GM19455 (cell line): Measurements from ENCODE around the gene POLR1B.
A peak's percentile ranks its signal among the peaks of the same experiment; 100 is the strongest.
"Not testable (repeated sequence)": the region's sequence is repeated elsewhere in the genome, so short reads cannot be mapped to it uniquely, and the experiment has no call there.

Experiments
- ATAC-seq: cut with Tn5 transposase; IDR thresholded peaks from one replicate; pipeline ENCODE4 v1.9.1; 2021; ENCODE audit not compliant: unreplicated experiment

Gene POLR1B, protein sequence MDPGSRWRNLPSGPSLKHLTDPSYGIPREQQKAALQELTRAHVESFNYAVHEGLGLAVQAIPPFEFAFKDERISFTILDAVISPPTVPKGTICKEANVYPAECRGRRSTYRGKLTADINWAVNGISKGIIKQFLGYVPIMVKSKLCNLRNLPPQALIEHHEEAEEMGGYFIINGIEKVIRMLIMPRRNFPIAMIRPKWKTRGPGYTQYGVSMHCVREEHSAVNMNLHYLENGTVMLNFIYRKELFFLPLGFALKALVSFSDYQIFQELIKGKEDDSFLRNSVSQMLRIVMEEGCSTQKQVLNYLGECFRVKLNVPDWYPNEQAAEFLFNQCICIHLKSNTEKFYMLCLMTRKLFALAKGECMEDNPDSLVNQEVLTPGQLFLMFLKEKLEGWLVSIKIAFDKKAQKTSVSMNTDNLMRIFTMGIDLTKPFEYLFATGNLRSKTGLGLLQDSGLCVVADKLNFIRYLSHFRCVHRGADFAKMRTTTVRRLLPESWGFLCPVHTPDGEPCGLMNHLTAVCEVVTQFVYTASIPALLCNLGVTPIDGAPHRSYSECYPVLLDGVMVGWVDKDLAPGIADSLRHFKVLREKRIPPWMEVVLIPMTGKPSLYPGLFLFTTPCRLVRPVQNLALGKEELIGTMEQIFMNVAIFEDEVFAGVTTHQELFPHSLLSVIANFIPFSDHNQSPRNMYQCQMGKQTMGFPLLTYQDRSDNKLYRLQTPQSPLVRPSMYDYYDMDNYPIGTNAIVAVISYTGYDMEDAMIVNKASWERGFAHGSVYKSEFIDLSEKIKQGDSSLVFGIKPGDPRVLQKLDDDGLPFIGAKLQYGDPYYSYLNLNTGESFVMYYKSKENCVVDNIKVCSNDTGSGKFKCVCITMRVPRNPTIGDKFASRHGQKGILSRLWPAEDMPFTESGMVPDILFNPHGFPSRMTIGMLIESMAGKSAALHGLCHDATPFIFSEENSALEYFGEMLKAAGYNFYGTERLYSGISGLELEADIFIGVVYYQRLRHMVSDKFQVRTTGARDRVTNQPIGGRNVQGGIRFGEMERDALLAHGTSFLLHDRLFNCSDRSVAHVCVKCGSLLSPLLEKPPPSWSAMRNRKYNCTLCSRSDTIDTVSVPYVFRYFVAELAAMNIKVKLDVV

DNA sequence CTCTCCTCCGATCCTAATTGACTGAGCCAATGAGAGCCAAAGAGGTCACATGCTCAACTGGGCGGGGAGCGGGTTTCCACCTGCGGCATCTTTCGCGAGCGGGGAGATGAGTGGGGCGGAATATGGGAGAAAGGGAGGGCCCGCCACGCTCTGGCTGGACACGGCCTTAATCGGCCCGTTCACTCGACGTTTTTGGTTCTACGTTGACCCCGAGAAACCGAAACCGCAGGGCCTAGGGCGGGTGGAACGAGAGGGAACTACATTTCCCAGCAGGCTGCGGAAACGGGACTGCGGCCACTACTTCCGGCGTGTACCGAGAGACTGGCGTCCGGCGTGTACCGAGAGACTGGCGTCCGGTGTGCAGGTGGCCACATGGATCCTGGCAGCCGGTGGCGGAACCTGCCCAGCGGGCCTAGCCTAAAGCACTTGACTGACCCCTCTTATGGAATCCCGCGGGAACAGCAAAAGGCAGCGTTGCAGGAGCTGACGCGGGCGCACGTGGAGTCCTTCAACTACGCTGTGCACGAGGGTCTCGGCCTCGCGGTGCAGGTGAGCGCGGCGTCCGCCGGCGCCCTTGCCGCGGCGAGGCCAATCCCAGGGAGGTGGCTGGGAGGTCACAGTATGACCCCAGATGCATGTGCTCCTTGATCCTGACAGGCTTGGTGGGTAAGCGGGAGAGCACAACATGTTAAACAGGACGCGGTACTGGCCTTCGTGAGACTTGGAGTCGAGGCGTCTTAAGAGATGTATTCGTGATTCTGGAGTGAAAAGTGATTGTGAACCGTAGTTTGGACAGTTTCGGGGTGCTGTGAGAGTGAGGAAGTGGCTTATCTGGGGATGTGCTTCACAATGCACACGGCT lies at the start of gene POLR1B:
Gene POLR1B (plus strand): TSS at position 343 of the 861 bp plus-strand sequence. CDS start 30 bp downstream, at position 373.
- ATAC-seq: peak; percentile 83

DNA sequence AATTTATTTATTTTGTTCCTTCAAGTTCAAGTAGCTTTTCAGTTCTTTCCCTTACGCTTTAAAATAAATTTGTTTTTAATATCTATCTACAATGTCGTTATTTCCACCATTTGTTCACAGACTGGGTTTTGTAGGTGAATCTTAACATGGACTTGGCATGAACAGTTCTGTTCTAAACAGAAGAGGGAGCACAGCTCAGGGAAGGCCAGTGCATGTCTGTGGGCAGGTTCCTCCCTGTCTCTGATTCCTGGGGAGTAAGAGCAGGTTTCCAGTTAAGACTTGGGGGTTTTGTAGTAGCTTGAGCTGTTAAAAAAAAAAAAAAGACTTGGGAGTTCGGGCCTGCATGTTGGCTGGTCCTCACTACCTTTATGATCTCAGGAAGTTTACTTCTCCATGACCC lies 49.2 kb upstream of the POLR1B start:
- no peak for ATAC-seq

DNA sequence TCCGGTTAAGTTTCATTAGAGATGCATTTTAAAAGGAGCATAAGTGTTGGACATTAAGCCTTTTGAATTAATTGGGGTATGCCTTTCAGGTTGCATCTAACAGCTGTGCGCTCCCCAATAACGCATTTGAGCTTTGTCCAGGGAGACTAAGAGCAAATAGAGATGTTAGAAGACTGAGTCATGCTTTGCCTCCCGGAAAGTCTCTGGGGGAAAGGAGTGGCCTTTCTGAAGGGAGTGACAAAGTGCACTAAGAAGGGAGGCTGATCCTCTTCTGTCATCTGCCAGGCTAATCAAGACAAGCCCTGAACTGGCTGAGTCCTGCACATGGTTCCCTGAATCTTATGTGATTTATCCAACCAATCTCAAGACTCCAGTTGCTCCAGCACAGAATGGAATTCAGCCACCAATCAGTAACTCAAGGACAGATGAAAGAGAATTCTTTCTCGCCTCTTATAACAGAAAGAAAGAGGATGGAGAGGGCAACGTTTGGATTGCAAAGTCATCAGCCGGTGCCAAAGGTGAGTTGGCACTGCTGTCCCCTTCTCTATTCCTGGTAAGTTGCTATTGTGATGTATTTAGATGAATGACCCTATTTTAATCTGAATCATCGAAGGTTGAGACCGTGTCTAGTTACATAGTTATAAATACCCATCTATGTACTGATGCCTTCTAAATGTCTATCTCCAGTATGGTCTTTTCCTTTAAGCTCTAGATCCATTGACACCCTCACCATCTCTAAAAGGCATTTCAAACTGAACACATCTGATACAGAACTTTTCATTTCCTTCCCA lies 48.2 kb upstream of the POLR1B start:
- no peak for ATAC-seq

DNA sequence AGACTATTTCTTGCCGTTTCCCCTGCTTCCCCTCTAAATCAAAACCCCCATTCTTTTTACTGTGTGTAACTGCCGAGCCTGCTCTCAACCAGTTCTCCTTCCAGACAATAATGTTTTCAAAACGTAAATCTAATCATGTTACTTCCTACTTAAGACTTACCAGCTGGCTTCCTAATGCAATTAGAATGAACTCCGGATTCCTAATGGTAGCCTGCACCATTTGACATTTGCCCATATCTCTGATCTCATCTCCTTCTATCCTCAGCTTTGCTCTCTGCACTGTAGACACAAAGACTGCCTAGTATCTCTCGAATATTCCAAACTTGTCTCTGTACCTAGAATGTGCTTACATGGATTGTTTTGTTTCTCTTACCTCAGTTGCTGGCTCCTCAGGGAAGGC lies 47.4 kb upstream of the POLR1B start:
- no peak for ATAC-seq

DNA sequence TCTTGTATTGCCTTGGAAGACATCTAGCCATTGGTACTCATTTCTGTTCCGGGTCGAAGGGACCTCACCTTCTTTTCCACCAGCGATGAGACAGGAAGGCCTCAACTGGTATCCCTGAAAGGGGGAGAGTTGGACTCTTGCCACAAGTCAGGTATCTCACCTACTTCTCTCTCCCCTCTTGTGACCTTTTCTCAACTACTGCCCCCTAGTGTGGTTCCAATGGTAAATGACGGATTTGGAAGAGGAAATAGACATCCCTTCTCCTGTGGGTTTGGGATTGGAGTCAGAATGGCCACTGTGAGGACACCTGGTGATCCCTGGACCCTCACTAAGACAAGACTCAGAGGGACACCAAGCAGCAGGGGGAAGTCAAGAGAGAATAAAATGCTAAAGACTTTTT lies 46.4 kb upstream of the POLR1B start:
- ATAC-seq: not testable (repeated sequence)

DNA sequence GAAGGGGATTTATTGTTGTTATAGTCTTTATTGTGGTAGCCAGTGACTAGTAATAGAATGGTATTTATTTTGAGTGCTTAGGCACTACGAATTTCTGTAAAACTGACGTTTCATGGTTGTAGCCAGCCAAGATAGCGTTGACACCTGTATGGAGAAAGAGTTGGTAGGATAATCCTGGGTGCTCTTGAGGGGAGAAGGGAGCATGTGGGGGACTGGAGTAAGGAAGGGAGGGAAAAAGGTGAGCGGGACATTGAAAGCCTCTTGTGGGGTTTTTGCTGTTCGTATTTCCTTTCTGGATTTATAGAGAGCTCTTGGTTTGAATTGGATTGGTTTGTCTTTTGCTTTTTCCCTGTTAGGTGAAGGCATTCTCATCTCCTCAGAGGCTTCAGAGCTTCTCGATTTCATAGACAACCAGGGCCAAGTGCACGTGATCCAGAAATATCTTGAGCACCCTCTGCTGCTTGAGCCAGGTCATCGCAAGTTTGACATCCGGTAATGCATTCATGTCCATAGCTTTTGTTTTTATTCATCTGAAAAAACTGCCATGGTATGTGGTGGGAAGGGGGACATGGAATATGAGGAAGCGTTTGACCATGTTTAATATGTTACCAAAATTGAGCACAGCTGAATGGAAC lies 41.3 kb upstream of the POLR1B start:
- not testable (repeated sequence) for ATAC-seq

DNA sequence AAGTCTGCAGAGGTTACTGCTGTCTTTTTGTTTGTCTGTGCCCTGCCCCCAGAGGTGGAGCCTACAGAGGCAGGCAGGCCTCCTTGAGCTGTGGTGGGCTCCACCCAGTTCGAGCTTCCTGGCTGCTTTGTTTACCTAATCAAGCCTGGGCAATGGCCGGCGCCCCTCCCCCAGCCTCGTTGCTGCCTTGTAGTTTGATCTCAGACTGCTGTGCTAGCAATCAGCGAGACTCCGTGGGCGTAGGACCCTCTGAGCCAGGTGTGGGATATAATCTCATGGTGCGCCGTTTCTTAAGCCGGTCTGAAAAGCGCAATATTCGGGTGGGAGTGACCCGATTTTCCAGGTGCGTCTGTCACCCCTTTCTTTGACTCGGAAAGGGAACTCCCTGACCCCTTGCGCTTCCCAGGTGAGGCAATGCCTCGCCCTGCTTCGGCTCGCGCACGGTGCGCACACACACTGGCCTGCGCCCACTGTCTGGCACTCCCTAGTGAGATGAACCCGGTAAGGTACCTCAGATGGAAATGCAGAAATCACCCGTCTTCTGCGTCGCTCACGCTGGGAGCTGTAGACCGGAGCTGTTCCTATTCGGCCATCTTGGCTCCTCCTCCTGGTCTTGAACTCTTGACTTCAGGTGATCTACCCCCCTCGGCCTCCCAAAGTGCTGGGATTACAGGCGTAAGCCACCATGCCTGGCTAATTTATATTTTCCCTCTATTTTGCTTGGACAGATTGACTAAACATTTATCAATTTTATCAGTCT lies 32.8 kb upstream of the POLR1B start:
- ATAC-seq: not testable (repeated sequence)

DNA sequence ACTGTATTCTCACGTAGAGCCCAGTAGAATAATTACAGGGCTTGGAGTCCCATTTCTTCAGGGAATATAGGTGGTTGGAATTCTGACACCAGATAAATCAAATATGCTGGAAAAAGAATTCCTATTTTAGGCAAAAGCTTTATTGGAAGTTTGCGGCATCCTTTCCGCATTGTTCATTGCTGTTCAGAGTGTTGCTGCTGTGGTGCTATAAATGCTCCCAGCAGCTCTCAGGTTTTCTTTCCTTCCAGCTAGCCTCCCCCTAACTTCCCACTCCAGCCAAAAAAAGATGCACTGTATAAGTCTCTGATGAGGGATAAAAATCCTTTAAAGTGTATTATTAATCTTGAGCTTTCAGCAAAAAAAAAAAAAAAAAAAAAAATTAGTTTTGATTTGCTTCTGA lies 25.5 kb upstream of the POLR1B start:
- ATAC-seq: no peak

DNA sequence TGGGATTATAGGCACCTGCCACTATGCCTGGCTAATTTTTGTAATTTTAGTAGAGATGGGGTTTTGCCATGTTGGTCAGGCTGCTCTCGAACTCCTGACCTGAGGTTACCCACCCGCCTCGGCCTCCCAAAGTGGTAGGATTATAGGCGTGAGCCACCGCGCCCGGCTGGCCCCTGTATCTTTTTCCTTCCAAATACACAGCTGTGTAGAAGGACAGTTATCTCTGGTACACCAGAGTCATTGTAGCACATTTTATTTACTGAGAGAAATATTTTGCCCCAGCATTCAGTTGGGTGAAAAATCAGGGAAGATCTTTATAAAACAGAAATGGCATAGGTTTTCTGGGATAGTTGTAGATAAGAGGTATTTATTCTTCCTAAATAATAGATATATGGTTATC lies 23.5 kb upstream of the POLR1B start:
- ATAC-seq: no peak

DNA sequence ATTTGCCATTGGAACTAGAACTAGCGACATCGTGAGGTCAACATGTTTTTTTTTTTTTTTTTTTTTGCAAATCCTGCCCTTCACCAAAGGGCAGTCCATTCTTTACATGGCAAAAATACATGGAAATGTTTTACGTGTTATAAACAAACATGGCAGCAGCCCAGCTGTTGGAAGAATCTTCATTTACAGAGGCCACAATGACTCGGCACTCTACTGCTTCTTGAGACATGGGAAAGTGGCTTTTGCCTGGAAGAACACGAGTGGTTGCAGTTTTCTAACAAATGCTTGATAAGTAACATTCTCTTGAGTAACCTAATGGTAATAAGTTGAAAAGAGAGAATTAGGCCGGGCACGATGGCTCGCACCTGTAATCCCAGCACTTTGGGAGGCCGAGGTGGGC lies 22.8 kb upstream of the POLR1B start:
- no peak for ATAC-seq

DNA sequence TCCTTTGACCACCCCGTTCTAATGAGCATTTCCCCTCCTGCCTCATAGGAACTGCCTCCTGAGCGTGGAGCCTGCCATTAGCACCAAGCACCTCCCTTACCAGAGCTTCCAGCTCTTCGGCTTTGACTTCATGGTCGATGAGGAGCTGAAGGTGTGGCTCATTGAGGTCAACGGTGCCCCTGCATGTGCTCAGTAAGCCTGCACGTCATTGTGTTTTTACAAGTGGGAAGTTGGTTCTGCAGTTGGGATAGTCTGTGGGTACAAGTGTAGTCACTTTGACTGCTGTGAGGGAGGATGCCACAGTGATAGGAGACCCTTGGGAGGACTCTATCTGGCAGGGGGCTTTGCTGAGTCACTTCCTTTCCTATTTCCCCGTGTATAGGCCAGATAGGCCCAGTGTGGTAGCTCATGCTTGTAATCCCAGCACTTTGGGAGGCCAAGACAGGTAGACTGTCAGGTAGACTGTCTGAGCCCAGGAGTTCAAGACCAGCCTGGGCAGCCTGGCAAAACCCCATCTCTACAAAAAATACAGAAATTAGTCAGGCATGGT lies 22.0 kb upstream of the POLR1B start:
- ATAC-seq: no peak

DNA sequence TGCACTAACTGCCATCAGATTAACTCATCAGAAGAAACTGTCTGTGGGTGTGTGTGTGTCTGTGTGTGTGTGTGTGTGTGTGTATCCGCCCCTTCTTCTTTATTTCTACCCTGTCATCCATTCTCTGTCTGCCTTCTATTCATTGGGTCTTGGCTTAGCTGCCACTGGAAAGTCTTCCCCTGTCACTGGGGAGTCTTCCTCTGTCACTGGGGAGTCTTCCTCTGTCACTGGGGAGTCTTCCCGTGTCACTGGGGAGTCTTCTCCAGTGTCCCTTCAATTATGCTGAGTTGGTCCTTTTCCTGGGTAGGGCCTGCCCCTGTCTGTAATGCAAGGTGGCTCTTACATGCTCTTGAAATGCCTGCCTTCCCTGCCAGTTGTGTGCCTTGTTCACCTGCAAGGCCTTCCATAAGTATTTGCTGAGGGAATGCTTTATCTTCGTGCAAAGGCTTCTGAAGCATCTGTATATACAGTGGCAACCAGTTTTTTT lies 18.9 kb upstream of the POLR1B start:
- ATAC-seq: no peak

DNA sequence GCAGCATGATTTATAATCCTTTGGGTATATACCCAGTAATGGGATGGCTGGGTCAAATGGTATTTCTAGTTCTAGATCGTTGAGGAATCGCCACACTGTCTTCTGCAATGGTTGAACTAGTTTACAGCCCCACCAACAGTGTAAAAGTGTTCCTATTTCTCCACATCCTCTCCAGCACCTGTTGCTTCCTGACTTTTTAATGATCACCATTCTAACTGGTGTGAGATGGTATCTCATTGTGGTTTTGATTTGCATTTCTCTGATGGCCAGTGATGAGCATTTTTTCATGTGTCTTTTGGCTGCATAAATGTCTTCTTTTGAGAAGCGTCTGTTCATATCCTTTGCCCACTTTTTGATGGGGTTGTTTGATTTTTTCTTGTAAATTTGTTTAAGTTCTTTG lies 18.0 kb upstream of the POLR1B start:
- not testable (repeated sequence) for ATAC-seq

DNA sequence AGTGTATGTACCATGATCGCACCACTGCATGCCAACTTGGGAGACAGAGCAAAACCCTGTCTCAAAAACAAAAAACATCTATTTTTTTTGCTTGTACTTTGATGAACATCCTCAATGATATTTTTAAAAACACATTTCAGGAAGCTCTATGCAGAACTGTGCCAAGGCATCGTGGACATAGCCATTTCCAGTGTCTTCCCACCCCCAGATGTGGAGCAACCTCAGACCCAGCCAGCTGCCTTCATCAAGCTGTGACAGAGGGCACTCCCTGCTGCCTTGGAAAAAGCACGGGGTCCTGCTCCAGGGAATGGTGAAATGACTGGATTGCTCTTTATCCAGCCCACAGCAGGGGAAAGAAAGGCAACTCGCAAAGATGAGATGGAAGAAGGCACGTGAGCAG lies 13.7 kb upstream of the POLR1B start:
- no peak for ATAC-seq

DNA sequence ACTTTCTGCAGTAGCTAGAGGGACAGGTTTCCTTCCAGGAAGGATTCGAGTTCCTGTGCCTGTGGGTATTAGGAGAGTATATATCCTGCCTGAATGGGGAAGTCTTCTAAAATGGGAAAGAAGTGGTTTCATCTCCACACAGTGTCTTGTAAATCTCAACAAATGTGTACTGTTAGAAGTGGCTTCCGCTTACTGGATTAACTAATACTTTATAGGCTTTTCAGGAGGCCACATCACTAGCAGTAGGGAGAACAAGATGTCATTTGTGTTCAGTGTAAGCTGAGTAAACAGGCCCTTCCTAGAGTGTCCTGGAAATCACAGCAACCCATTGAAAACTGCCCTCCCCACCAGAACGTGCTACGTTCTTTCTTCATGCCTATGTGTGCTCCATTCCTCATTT lies 12.5 kb upstream of the POLR1B start:
- ATAC-seq: no peak

DNA sequence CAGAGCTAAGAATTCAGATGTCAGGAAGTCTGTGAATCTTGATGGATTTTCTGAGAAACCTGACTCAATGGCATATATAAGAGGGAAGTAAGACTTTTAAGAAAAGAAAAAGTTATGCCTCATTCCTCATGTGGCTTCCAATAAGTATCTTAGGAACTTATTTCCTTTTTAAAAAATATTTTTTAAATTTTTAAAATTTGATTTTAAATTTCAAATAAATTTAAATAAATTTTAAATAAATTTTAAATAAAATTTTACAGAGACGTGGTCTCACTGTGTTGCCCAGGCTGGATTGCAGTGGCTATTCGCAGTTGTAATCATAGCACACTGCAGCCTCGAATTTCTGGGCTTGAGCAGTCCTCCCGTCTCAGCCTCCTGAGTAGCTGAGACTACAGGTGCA lies 11.5 kb upstream of the POLR1B start:
- ATAC-seq: no peak

DNA sequence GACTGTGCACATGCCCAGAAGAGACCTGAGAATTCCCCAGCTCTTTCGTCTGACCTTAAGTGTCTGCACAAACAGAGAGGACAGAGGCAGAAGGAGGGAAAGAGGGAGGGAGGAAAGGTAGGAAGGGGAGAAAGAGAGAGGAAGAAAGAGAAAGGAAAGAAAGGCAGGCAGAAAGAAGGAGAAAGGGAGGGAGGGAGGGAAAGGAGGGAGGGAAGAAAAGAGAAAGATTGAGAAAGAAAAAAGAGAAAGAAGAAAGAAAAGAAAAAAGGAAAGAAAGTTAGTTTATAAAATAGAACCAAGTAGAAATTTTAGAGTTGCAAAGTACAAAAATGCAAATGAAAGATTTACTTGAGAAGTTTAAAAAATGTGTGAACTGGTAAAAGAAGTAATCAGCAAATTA lies 7.4 kb upstream of the POLR1B start:
- ATAC-seq: no peak

DNA sequence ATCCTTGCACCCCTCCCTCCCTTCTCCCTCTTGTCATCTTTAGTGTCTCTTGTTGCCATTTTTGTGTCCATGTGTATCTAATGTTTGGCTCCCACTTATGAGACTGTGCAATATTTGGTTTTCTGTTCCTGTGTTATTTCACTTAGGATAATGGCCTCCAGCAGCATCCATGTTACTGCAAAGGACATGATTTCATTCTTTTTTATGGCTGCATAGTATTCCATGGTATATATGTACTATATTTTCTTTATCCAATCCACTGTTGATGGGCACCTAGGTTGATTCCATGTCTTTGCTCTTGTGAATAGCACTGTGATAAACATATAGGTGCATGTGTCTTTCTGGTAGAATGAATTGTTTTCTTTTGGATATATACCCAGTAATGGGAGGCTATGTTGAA lies 5.6 kb upstream of the POLR1B start:
- ATAC-seq: not testable (repeated sequence)
